ENCODE data around the gene CRB2. TPM values are rescaled to one million over a fixed set of nuclear protein-coding genes. Genes with fewer than 3 reads are reported as not detected.
A peak's percentile ranks its signal among the peaks of the same experiment; 100 is the strongest.

The CRB2 gene
- total and polyA plus RNA-seq, 8 donors: 0.02 to 0.08 TPM; not detected in 6

- intact Hi-C loops (cut with DNase I): no loop called here
- ATAC-seq (peak in 3 of 4 donors; percentile 55 to 58 (median 57)), FAIRE-seq (no peak), DNase-seq (no peak)
- WGBS, 2 donors: 72 to 73% methylated on average over 9 of the region's 9 CpGs
- Histone ChIP-seq H3K36me3 (no peaks in the 10 kb centered on the region), H3K4me3 (no peak overlapping the region), H3K4me1 (no peaks in the 10 kb centered on the region), H3K27me3 (no peaks in the 10 kb centered on the region), H3K27ac (no peak overlapping the region), H3K9me3 (no peaks in the 10 kb centered on the region)
- TF ChIP-seq, protein P1, sequence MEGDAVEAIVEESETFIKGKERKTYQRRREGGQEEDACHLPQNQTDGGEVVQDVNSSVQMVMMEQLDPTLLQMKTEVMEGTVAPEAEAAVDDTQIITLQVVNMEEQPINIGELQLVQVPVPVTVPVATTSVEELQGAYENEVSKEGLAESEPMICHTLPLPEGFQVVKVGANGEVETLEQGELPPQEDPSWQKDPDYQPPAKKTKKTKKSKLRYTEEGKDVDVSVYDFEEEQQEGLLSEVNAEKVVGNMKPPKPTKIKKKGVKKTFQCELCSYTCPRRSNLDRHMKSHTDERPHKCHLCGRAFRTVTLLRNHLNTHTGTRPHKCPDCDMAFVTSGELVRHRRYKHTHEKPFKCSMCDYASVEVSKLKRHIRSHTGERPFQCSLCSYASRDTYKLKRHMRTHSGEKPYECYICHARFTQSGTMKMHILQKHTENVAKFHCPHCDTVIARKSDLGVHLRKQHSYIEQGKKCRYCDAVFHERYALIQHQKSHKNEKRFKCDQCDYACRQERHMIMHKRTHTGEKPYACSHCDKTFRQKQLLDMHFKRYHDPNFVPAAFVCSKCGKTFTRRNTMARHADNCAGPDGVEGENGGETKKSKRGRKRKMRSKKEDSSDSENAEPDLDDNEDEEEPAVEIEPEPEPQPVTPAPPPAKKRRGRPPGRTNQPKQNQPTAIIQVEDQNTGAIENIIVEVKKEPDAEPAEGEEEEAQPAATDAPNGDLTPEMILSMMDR (IDR thresholded peaks at IDR 0.05): peak in 3 of 4 donors; percentile 7 to 32 (median 25)
Observed at GRCh38 chr9:123401879-123402513, 46.0 kb downstream of the CRB2 start.

- no peak overlapping the region for H3K27ac ChIP-seq
- no peaks in the 10 kb centered on the region for H3K27me3 ChIP-seq
- H3K36me3 ChIP-seq: no peaks in the 10 kb centered on the region
- no peak overlapping the region for H3K4me3 ChIP-seq
- no peak for DNase-seq
- TF ChIP-seq, protein P1 (IDR thresholded peaks at IDR 0.05): no peak
- intact Hi-C loops (cut with DNase I): no loop called here
- no peaks in the 10 kb centered on the region for H3K4me1 ChIP-seq
- no peak for ATAC-seq
- no peak for FAIRE-seq
- 89 to 93% methylated on average over 17 of the region's 17 CpGs for WGBS, 2 donors
- no peaks in the 10 kb centered on the region for H3K9me3 ChIP-seq
Observed at GRCh38 chr9:123402981-123403509, 47.0 kb downstream of the CRB2 start.

DNA sequence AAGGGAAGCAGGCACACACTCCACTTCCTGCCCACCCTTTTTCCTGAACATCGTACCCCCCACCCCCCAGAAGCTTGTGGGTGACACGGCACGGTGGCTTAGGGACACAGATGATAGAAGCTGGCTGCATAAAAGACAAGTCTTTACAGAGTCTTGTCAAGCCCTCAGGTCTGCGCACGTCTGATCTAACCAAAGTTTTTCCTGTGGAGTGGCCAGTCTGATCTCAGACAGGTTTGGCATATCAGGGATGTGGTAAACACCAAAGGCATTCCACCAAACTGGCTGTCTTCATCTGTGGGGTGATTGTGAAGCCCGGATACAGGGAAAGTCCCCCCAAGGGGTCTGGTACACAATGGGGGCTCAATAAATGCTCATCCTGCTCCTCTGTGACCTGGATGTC lies 50.0 kb downstream of the CRB2 start:
- no peak overlapping the region for H3K4me3 ChIP-seq
- no peaks in the 10 kb centered on the region for H3K4me1 ChIP-seq
- no peaks in the 10 kb centered on the region for H3K9me3 ChIP-seq
- ATAC-seq: no peak
- 92 to 97% methylated on average over 6 of the region's 6 CpGs for WGBS, 2 donors
- no peak for DNase-seq
- H3K27me3 ChIP-seq: no peaks in the 10 kb centered on the region
- H3K27ac ChIP-seq: no peak overlapping the region
- no peak for FAIRE-seq
- intact Hi-C loops (cut with DNase I): no loop called here
- H3K36me3 ChIP-seq: no peaks in the 10 kb centered on the region
- TF ChIP-seq, protein P1 (IDR thresholded peaks at IDR 0.05): no peak

DNA sequence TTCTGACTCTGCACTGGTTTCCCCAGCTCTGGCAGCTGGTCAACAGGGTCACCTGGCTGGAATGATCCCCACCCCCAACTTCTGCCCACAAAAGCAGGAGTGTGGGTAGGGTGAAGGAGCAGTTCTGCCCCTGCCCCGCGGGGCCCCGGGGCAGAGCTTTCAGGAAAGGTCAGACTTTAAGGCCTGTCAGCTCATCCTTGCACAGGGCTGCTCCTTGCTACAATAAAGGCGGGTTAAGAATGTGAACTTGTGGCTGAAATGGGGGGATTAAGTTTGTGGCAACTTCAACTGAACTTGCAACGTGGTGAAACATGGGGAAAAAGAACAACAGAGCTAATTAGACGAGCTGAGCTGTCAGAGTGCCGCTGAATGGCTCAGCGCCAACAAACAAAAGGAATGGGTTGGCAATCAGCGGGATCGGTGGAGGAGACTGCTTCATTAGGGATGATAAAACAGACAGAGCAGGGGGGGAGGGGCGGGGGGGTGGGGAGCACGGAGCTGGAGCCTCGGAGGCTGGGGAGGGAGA lies 50.8 kb downstream of the CRB2 start:
- 65 to 75% methylated on average over 12 to 13 of the region's 13 CpGs for WGBS, 2 donors

More for the DNA sequence above, 50.8 kb downstream of the CRB2 start:
- H3K36me3 ChIP-seq: no peaks in the 10 kb centered on the region
- ATAC-seq (no peak), DNase-seq (no peak), FAIRE-seq (no peak)
- no peak overlapping the region for H3K27ac ChIP-seq
- TF ChIP-seq, protein P1 (IDR thresholded peaks at IDR 0.05): no peak
- no peaks in the 10 kb centered on the region for H3K4me1 ChIP-seq
- H3K9me3 ChIP-seq: no peaks in the 10 kb centered on the region
- no peaks in the 10 kb centered on the region for H3K27me3 ChIP-seq
- intact Hi-C loops (cut with DNase I): no loop called here
- no peak overlapping the region for H3K4me3 ChIP-seq
